OCI-LY3 (cell line): ENCODE data around the gene SLC16A8.

Experiments
- H2AFZ ChIP-seq: fragments of 200-600, 300-600 bp; shearing (Covaris generic); 2 replicates; pipeline ENCODE4 v1.6.0; 2014; ENCODE audit warnings: antibody characterized with exemption, low read depth, low read length
- H3K27ac ChIP-seq: fragments of 200-600, 300-600 bp; sonication (generic); 2 replicates; pipeline ENCODE4 v1.5.1; 2014; ENCODE audit warnings: mild to moderate bottlenecking, low read length, moderate library complexity, mixed read lengths
- H3K27me3 ChIP-seq: fragments of 200-600, 300-600 bp; sonication (generic); 2 replicates; pipeline ENCODE4 v1.6.1; 2014; ENCODE audit warnings: low read depth, low read length, mixed read lengths
- H3K36me3 ChIP-seq: fragments of 200-600, 300-600 bp; sonication (generic); replicated peaks from 2 replicates; pipeline ENCODE3; 2014; ENCODE audit warnings: low read depth, low read length, mixed read lengths
- H3K4me1 ChIP-seq: fragments of 300-600, 200-600 bp; sonication (generic); 2 replicates; pipeline ENCODE4 v1.6.1; 2014; ENCODE audit warnings: low read length, mixed read lengths
- H3K4me2 ChIP-seq: fragments of 200-600, 300-600 bp; sonication (generic); 2 replicates; pipeline ENCODE4 v1.6.1; 2014; ENCODE audit warnings: low read length, mixed read lengths
- H3K4me3 ChIP-seq: fragments of 300-600, 200-600 bp; sonication (generic); 2 replicates; pipeline ENCODE4 v1.5.1; 2014; ENCODE audit warnings: antibody characterized with exemption, mild to moderate bottlenecking, low read length, moderate library complexity
- H3K79me2 ChIP-seq: fragments of 300-600, 200-600 bp; shearing (Covaris generic); 2 replicates; pipeline ENCODE4 v1.6.1; 2014; ENCODE audit warnings: mild to moderate bottlenecking, low read length, mixed read lengths
- H3K9ac ChIP-seq: fragments of 300-600, 200-600 bp; shearing (Covaris generic); 2 replicates; pipeline ENCODE4 v1.6.0; 2014; ENCODE audit warnings: mild to moderate bottlenecking, low read length, moderate library complexity
- H3K9me3 ChIP-seq: fragments of 200-600, 300-600 bp; shearing (Covaris generic); 2 replicates; pipeline ENCODE4 v1.6.1; 2014; ENCODE audit warnings: low read length, mixed read lengths; ENCODE audit not compliant: insufficient read depth
- H4K20me1 ChIP-seq: fragments of 200-600, 300-600 bp; sonication (generic); 2 replicates; pipeline ENCODE4 v1.6.1; 2016; ENCODE audit warnings: low read length, mixed read lengths; ENCODE audit not compliant: insufficient read depth
- EZH2phosphoT487 ChIP-seq: fragments of 200-600 bp; shearing (Covaris generic); IDR thresholded peaks from 2 replicates; pipeline ENCODE4 v1.6.1; 2018; ENCODE audit warnings: antibody characterized with exemption, mixed run types, low read depth
- TF ChIP-seq, protein P1 (sequence below): fragments of 200-600, 300-600 bp; sonication (generic); IDR thresholded peaks from 2 replicates; pipeline ENCODE4 v1.5.1; 2014; ENCODE audit warnings: antibody characterized with exemption, low read length, low read depth

SLC16A8 gene

DNA sequence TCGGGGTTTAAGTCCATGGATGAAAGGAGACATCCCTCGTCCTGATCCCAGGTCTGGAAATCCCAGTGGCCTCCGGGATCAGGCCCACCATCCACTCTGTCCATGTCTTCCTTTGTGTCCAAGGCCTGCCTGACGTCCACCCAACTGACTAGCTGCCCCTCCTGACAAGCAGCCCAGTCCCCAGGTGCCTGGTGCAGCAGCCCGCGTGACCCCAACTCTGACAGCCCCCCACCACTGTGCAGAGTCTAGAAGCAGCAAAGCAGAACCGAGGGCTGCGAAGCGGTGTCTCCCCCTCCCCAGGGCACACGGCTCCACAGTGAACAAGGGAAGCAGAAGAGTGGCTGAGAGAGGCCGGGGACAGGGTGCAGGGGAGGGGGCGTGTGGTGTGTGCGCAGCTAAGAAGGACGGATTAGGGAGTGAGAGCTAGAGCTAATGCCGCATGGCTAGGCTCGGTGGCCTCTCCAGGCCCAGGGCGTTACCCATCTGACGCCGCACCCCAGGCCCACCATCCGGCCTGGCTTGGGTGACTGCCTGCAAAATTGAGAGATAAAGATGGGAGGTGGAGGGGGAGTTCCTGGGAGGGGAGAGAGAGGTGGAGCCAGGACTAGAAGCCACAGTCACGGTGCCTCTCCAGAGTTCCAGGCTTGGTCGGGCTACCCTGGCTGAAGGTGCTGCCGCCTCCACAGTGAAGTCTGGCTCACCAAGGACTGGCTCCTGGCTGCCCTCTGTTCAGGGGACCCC, 43.1 kb upstream of the SLC16A8 start:
- no peaks in the 10 kb centered on the region for H3K36me3 ChIP-seq
- H3K79me2 ChIP-seq, result no peaks in the 10 kb centered on the region
- no peaks in the 10 kb centered on the region for H3K9me3 ChIP-seq
- H3K4me2 ChIP-seq, result no peak overlapping the region
- no peaks in the 10 kb centered on the region for H3K4me1 ChIP-seq
- H3K27me3 ChIP-seq, result no peaks in the 10 kb centered on the region
- no peak overlapping the region for H3K9ac ChIP-seq
- H4K20me1 ChIP-seq, result no peaks in the 10 kb centered on the region
- TF ChIP-seq, protein P1, sequence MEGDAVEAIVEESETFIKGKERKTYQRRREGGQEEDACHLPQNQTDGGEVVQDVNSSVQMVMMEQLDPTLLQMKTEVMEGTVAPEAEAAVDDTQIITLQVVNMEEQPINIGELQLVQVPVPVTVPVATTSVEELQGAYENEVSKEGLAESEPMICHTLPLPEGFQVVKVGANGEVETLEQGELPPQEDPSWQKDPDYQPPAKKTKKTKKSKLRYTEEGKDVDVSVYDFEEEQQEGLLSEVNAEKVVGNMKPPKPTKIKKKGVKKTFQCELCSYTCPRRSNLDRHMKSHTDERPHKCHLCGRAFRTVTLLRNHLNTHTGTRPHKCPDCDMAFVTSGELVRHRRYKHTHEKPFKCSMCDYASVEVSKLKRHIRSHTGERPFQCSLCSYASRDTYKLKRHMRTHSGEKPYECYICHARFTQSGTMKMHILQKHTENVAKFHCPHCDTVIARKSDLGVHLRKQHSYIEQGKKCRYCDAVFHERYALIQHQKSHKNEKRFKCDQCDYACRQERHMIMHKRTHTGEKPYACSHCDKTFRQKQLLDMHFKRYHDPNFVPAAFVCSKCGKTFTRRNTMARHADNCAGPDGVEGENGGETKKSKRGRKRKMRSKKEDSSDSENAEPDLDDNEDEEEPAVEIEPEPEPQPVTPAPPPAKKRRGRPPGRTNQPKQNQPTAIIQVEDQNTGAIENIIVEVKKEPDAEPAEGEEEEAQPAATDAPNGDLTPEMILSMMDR, result no peak
- no peak for TF ChIP-seq EZH2phosphoT487
- H3K27ac ChIP-seq, result no peak overlapping the region
- no peak overlapping the region for H2AFZ ChIP-seq
- H3K4me3 ChIP-seq, result no peak overlapping the region

DNA sequence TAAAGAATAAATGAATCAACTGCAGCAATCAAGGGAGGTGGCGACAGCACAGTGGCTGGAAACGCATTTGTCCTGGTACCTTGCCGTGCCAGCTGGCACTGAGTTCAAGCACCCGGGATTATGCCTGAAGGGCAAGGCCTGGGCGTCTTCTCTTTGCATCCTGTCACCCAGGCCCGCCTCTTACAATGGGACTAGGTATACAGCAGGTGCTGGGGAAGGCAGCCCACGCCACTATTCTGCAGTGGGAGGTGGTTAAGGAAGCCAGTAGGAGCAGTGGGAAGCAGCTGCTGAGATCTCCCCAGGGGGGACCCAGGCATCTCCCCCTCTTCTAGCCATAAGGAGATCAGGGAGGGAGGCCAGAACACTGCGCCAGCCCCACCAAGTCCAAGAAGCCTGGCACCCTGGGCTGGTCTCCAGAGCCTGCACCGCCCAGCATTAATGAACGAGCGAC, 41.8 kb upstream of the SLC16A8 start:
- Histone ChIP-seq H3K27me3 (no peaks in the 10 kb centered on the region), H3K4me3 (no peak overlapping the region), H3K4me2 (no peak overlapping the region), H3K27ac (no peak overlapping the region), H3K36me3 (no peaks in the 10 kb centered on the region), H3K9ac (no peak overlapping the region), H3K4me1 (no peaks in the 10 kb centered on the region), H3K9me3 (no peaks in the 10 kb centered on the region), H3K79me2 (no peaks in the 10 kb centered on the region), H4K20me1 (no peaks in the 10 kb centered on the region), H2AFZ (no peak overlapping the region)
- TF ChIP-seq EZH2phosphoT487, result no peak
- TF ChIP-seq, protein P1, result no peak

DNA sequence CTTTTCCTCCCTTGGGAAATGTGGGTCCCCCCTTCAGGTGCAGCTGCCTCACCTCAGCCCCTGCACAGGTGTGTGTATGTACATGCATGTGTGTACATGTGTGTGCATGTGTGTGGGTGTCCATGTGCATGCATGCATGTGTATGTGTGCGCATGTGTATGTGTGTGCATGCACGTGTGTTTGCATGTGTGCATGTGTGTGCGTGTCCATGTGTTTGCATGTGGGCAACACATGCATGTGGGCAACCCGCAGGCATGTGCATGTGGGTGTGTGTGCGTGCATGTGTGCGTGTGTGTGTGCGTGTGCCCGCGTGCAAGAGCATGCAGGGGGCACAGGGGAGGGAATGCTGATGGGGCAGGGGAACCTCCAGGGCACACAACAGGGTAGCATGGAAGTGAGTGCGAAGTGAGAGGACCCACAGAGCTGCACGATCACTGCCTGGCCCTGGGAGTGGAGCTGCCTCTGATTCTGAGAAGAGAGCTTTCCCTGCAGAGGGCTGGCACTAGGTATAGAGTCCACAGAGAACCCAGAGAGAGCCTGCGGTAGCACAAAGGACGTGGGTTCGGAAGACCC, 41.1 kb upstream of the SLC16A8 start:
- Histone ChIP-seq H3K27me3 (no peaks in the 10 kb centered on the region), H3K79me2 (no peaks in the 10 kb centered on the region), H4K20me1 (no peaks in the 10 kb centered on the region), H3K9ac (no peak overlapping the region), H3K4me3 (no peak overlapping the region), H3K9me3 (no peaks in the 10 kb centered on the region), H3K36me3 (no peaks in the 10 kb centered on the region), H3K27ac (no peak overlapping the region), H3K4me2 (no peak overlapping the region), H3K4me1 (no peaks in the 10 kb centered on the region), H2AFZ (no peak overlapping the region)
- TF ChIP-seq, protein P1, result no peak
- TF ChIP-seq EZH2phosphoT487, result no peak

DNA sequence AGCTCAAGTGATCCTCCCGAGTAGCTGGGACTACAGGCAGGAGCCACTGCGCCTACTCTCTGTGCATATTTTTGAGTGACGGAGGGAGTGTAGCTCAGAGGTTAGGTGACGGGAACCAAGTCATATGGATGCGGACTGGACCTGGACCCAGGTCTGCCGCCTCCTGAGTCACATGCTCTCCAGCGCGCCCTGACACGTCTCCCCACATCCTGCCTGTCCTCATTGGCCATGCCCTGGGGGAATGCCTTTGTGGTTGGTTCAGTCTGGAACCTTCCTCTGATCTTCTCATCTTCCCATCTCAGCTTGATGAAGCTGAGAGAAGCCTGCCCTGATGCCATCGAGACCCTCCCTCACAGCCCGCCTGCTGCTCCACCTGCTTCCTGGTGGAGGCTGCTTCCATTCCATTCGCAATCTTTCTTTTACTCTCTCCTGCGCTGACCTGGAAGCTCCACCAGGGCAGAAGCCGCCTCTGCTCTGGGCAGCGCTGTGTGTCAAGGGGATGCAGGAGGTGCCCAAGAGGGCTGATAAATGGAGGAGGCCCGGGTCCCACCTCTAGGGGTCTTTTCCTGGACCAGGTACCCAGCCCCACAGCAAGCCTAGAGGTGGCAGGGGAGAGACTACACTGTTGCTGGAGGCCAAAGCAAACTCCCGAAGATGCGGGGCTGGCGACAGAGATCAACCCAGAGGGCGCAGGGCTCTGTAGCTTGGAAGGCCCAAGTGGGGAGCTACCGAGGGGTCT, 40.4 kb upstream of the SLC16A8 start:
- H3K4me2 ChIP-seq, result no peak overlapping the region
- no peak overlapping the region for H2AFZ ChIP-seq
- TF ChIP-seq, protein P1, result no peak
- TF ChIP-seq EZH2phosphoT487, result no peak
- H3K79me2 ChIP-seq, result no peaks in the 10 kb centered on the region
- no peaks in the 10 kb centered on the region for H3K36me3 ChIP-seq
- H3K4me1 ChIP-seq, result no peaks in the 10 kb centered on the region
- H3K27me3 ChIP-seq, result no peaks in the 10 kb centered on the region
- no peak overlapping the region for H3K9ac ChIP-seq
- no peak overlapping the region for H3K27ac ChIP-seq
- no peak overlapping the region for H3K4me3 ChIP-seq
- H4K20me1 ChIP-seq, result no peaks in the 10 kb centered on the region
- H3K9me3 ChIP-seq, result no peaks in the 10 kb centered on the region
